Measurements from ENCODE around the gene ANKDD1B.
"Not testable (repeated sequence)": the region's sequence is repeated elsewhere in the genome, so short reads cannot be mapped to it uniquely, and the experiment has no call there.

The ANKDD1B gene

DNA sequence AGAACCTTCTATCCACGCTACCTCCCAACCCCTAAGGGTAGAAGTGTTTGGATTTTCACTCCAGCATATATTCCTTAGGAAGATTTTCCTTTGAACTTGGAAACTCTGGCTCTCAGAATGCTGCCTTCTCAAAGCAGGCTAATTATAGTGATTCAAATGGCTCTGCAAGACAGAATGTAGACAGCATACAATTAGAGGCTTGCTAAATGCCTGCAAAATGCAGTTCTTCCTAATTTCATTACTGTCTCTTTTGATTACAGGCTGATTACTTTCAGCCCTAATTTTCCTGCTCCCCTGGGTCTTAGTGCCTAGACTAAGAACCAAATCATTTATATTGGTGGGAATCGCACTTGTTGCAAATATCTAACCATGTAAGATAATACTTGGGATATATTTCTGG lies 50.8 kb downstream of the ANKDD1B start:
- DNase-seq: no peak

DNA sequence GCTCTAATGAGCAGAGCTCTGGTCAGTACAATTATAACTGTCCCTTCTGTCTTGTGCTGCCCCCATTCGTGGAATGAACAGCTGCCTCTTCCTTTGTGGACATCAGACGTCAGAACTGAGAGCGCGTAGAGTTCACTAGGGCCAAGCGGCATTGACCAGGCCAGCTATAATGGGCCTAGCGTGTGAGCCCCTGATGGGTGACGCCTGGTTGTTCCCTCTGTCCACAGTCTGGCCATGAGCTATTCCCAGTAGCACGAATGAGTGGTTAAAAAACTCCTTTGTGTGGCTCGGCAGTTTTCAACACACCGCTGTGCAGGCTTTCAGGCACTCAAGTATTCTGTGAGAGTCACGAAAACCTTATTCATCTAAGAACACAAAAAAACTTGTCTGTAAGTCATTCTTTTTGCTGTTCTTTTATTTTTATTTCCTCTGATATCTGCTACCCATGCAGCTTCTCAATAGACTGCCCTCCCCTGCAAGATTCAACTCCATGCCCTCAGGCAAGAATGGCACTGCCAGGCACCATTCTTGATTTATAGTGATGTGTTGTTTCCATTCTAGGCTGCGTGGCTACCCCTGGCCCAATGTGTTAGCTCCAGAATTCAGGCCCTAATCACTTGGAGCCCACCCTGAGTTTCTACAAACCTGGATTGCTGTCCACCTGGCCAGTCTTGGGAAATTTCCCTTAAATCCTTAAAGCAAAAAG lies 52.5 kb downstream of the ANKDD1B start:
- no peak for DNase-seq

DNA sequence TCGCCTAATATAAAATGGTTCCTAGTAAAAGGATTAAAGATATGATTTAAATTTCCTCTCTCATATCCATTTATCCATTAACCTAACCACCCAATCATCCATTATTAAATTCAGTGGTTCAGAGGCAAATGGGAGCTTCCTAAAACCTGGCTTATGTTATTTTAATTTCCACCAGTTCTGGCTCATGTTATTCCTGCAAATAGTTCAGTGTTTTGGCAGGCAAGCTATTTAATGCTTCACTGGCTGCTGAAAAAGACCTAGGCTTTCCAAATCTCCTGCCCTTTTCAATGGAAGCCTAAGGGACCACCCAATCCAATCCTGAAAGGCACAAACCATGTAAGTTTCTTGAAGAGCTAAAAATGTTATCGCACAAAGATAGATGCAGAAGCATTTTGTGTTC lies 53.7 kb downstream of the ANKDD1B start:
- DNase-seq: no peak

DNA sequence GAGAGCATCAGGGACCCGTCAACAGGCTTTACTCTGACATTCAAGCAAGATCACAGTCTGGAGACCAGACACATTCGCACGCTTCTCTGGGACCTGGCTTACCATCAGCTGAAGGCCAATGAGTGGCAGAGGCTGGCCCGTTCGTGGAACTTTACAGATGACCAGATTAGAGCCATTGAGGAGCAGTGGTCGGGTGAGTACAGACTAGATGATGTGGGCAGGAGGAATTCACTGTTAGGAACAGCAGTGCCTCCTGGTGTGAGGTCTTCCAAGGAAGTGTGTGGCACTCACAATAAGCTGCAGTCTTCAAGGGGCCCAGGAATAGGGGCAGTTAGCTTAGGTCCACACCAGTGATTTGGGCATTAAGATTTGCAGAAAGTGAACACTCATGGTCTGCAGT lies 55.5 kb downstream of the ANKDD1B start:
- no peak for DNase-seq

DNA sequence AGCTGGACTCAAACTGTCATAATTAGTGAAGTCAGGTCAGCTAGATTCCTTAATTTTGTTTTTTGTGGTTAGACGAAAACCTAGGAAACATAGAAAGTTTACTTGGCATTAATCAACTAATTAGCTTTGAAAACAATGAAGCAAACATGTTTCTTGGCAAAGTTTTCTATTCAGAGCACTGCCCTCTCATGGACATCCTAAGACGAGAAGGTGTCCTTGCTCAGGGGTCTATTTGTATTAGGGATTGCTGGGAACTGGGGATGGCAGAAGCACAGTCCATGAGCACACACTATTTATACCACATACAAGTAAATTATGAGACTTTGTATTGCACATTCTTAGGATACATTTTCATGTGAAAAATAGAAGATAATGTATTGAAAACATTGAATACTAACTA lies 56.3 kb downstream of the ANKDD1B start:
- no peak for DNase-seq

GRCh38 chr5:75668445-75668844 lies 57.2 kb downstream of the ANKDD1B start:
- no peak for DNase-seq

DNA sequence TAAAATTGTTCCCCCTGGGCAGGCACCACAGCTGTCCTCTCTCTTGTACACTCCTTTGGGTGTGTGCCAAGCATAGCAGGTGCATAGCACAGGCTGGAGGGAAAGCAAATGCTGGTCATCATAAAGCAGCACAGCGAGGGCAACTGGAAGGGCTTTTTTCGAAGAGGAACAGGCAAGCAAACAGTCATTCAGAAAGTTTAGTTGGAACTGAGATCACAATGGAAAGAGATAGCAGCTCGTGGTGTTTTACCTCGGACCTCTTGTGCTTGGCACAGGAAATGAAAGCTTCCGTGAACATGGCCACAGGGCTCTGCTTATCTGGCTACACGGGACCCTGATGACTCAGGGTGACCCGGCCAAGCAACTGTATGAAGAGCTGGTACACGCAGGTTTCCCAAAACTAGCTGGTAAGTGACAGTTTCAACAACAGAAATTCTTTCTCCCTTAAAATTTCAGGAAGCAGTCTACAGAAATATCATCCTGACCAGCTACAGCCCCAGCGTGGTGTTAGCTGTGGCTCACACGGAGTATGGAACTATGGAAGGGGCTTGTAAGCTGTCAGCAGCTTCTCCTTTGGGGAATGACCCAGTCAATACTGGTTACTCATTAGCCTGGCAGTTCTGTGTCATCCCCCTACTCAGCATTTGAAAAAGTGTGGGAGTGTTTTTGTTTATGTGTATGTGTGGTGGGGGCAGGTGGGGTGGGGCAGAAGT lies 57.9 kb downstream of the ANKDD1B start:
- peak; percentile 18 for DNase-seq

DNA sequence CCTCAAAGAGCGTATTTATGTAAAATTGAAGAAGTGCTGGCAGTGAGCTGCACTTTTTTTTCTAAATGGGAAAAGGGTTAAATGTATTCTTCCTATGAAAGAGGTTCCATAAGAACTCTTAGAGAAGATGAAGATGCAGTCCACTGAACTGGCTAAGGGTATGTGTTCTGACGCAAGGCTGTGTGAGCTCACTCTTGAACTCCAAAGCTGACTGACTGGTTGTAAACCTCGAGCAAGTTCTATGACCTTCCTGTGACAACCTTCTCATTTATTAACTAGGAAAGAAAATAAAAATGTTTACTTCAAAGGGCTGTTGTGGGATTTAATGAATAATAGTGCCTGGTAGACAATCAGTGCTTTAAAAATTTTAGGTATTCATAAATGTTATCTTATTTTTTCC lies 59.3 kb downstream of the ANKDD1B start:
- no peak for DNase-seq

- no peak for DNase-seq
These were observed 60.3 kb downstream of the ANKDD1B start for GRCh38 chr5:75671506-75671905.

DNA sequence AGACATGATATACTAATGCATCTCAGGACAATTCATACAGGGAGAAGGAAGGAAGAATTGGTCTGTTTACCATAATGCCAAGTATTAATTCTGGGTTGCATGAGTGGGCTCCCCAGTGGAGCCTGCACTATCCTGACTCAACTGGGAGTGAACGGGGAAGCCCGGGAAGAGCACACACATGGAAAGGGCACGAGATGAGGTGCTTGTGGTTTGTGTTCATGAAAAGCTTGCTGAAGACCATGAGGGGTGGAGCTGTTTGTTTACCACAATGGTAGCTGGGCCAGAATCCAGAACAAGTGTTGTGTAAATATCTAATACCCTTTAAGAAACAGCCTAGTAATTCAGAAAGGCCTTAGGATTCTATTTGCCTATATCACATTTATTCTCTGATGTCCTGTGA lies 61.4 kb downstream of the ANKDD1B start:
- no peak for DNase-seq

DNA sequence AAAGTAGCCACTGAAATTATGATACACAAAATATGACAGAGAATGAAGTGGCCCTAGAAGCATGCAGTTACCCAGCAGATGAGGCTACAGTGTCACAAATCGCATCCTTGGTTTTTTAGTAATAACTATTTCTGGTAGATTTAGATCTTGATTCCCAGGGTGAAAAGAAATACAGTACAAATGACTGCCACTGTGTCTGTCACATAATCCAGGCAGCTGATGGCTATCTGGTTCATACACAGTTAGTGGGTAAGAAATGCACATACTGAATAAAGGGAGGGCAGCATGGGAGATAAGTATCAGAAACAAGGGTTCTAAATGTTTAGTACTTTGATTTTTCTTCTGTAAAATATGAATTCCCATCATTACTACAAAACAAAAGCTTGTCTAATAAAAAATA lies 64.5 kb downstream of the ANKDD1B start:
- DNase-seq: no peak

- no peak for DNase-seq
These were observed 66.4 kb downstream of the ANKDD1B start for GRCh38 chr5:75677607-75678006.

- no peak for DNase-seq
These were observed 66.9 kb downstream of the ANKDD1B start for GRCh38 chr5:75678155-75678554.

- DNase-seq: no peak
These were observed 70.0 kb downstream of the ANKDD1B start for GRCh38 chr5:75681125-75681830.

- no peak for DNase-seq
These were observed 73.9 kb downstream of the ANKDD1B start for GRCh38 chr5:75685141-75685540.

- no peak for DNase-seq
These were observed 75.2 kb downstream of the ANKDD1B start for GRCh38 chr5:75686480-75686879.

DNA sequence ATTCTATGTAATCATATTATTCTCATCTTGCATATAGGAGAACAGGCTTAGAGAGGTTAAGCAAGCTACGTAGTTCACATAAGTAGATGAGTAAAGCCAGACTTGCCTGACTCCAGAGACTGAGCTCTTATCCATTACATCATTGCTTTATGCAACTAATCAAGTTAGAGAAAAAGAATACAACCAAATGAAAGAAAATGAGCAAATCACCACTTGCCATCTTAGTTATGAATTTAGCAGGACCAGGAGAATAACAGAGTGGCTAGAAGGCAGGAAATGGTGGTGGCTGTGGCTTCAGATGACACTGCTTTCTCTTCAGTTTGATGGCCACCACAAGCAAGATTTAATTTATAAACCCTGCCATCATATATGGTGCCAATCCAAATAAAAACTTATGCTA lies 79.4 kb downstream of the ANKDD1B start:
- no peak for DNase-seq

DNA sequence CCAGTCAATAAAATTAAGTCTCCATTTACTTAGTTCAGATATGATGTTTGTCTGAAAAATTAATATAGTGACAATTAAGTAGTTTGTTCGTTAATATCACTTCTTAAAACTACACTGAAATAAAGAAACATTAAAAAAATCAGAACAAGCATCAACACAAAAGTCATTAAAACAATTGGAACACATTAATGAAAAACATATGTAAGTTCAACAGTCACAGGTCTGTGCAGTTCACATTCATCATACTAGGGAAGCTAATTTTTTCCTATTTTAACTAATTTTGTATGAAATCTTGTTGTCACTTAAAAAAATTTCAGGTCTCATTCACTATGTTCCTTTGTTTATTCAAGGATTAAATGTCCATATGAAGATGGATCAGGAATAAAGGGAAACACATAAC lies 83.5 kb downstream of the ANKDD1B start:
- no peak for DNase-seq

DNA sequence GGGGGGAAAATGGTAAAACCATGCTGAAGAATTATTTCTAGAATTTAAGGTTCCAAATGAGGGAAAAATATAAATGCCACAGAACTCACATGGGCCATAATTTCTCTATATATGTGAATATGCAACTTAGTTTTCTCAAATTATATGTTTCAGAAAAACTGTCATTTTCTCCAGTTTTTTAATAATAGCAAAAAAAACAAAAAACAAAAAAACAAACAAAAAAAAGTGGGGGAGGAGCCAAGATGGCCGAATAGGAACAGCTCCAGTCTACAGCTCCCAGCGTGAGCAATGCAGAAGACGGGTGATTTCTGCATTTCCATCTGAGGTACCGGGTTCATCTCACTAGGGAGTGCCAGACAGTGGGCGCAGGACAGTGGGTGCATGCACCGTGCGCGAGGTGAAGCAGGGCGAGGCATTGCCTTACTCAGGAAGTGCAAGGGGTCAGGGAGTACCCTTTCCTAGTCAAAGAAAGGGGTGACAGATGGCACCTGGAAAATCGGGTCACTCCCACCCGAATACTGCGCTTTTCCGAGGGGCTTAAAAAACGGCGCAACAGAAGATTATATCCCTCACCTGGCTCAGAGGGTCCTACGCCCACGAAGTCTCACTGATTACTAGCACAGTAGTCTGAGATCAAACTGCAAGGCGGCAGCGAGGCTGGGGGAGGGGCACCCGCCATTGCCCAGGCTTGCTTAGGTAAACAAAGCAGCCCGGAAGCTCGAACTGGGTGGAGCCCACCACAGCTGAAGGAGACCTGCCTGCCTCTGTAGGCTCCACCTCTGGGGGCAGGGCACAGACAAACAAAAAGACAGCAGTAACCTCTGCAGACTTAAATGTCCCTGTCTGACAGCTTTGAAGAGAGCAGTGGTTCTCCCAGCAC lies 84.5 kb downstream of the ANKDD1B start:
- DNase-seq: not testable (repeated sequence)

GRCh38 chr5:75701856-75702255 lies 90.6 kb downstream of the ANKDD1B start:
- DNase-seq: no peak

- no peak for DNase-seq
These were observed 94.8 kb downstream of the ANKDD1B start for GRCh38 chr5:75706016-75706415.

DNA sequence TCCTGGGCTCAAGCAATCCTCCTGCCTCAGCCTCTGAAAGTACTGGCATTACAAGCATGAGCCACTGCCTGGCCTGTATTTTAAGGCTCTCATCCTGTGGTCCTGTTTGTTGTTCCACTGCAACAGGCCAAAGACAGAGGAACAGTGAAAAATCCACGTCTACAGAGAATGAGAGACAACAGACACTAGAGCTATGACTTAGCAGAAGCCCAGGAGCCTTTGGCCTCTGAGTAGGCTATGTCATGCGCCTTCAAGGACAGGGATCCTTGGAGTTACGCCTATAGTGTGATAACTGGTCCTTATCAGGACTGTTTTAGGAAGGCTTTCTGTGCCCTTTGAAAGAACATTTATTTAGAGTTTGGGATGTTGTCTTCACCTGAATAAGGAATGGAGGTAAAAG lies 95.5 kb downstream of the ANKDD1B start:
- DNase-seq: no peak

- no peak for DNase-seq
These were observed 96.8 kb downstream of the ANKDD1B start for GRCh38 chr5:75707911-75708509.
